NCI-H748 (cell line): ENCODE measurements around the gene DGKB.

Experiments
- DNase-seq: peaks from one replicate; lab custom pipeline; 2025; ENCODE audit not compliant: unreplicated experiment; lab: John Stamatoyannopoulos, UW

DGKB gene

DNA sequence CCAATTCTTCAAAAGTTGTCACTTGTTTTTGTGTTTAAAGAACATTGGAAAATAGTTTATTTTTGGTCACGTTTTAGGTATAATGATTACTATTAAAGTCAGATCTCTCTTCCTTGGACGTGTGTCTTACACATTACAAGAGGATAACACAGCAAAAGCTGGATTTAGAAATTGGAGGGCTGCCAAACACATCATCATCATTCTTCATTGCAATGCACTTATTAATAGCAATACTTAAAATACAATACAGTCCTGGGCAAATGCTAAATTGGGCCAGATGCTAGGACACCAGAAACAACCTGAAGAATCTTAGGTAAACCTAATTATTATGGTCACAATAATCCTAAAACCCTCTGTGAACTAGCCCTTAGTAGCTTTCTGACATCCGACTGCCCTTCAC is 303.6 kb downstream of the DGKB start:
- peak; percentile 8 for DNase-seq

GRCh38 chr7:14596421-14596820 is 306.1 kb downstream of the DGKB start:
- DNase-seq, result no peak

- DNase-seq, result no peak
These were observed 312.3 kb downstream of the DGKB start for GRCh38 chr7:14590206-14590605.

- no peak for DNase-seq
These were observed 317.3 kb downstream of the DGKB start for GRCh38 chr7:14585232-14585631.

GRCh38 chr7:14583518-14583917 is 319.0 kb downstream of the DGKB start:
- DNase-seq, result peak; percentile 68

DNA sequence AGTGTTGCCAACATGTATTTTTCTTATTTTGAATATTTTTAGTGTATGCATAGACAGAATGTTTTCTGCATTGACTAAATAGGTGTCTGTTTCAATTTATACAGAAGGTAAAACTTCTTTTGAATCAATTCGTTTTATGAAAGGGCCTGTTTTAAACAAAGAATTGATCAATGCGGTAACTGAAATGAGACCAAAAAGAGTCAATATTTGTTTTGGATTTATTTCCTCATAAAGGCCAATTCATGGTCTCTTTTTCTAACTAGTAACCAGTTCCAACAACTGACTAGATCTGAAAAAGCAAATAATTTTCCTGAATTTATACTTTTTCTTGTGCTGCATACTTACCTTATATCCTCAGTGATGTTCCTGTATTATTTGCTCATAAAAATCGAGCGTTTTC is 320.5 kb downstream of the DGKB start:
- DNase-seq, result peak; percentile 75

DNA sequence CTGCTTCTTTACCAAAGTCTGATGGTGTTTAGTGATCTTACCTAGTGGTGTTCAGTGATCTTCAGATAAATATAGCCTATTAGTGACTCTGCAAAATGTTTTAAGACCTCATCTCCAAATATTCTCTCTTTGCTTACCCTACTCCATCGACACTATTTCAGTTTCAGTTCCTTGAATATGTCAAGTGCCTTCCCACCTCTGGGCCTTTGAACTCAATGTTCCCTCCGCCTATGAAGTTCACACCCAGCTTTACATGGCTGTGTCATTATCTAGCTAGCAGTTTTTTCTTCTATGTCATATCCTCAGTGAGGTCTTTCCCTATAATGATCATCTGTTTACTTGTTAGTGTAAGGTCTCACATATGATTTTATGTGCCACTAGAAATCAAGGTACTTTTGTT is 322.6 kb downstream of the DGKB start:
- no peak for DNase-seq

GRCh38 chr7:14576578-14576977 is 326.0 kb downstream of the DGKB start:
- DNase-seq, result no peak

- no peak for DNase-seq
These were observed 331.6 kb downstream of the DGKB start for GRCh38 chr7:14570750-14571607.

- DNase-seq, result no peak
These were observed 350.5 kb downstream of the DGKB start for GRCh38 chr7:14552060-14552459.

GRCh38 chr7:14551310-14551709 is 351.2 kb downstream of the DGKB start:
- no peak for DNase-seq

DNA sequence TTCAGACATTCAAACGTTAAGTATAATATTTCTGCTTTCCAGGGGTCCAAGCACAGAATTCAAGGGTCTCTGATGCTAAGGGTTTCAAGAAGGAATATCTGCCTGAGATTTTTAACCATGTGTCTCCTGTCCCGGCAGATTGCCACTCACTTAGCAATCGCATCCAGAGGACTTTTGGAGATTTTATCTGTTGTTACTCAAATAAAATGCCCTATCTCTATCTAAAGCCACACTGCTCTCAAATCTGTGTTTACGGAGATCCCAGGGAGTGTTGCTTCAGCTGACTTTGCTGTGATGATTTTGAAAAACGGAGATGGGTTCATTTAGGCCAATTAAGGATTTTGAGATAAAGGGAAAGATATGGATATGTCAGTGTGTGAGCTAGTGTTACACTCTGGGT is 359.9 kb downstream of the DGKB start:
- no peak for DNase-seq

DNA sequence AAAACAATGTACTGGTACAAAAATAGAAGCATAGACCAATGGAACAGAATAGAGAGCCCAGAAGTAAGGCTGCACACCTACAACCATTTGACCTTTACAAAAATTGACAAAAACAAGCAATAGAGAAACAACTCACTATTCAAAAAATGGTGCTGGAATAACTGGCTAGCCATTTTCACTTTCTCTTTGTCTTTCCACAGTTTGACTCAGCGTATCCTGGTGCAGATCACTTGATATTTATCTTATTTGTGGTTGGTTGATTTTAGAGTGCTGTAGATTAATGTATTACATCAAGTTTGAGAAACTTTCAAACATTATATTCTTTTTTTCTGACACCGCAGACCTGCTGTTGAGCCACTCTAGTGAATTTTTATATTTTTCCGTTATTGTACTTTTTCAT is 381.4 kb downstream of the DGKB start:
- DNase-seq, result no peak

- no peak for DNase-seq
These were observed 392.3 kb downstream of the DGKB start for GRCh38 chr7:14510268-14510667.

DNA sequence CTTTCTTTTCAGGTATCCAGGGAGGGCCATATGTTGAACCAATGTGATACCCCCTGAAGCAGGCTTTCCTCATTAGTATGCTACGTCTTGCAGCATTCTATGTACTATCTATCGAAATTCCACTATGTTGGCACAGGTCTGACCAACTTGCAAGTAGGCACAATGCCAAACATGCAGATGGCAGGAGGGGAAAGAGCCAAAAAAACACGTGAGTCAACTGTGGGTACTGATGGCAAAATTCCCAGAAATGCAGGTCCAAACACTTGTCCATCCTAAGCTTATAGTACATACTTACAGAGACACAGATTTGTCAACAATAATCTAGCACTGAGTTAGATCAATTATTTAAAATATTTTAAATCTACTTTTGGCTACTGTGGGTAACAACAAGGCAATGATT is 394.9 kb downstream of the DGKB start:
- peak; percentile 58 for DNase-seq

DNA sequence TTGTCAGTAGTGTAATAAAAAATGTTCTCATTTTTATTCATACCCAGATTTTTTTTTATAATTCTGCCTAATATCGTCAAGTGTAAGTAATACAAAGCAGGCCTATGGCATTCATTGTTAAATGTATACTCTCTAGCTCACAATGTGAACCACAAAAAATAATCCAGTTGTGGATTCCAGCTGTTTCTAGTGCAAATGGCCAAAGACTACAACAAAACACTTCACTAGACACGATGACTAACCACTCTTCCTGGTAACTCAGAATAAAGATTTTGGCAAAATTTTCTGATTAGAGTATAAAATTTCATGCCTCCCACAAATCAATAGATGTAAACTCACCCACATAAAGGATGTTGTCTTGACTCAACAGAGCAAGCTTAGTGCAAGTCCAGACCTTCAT is 396.6 kb downstream of the DGKB start:
- no peak for DNase-seq

DNA sequence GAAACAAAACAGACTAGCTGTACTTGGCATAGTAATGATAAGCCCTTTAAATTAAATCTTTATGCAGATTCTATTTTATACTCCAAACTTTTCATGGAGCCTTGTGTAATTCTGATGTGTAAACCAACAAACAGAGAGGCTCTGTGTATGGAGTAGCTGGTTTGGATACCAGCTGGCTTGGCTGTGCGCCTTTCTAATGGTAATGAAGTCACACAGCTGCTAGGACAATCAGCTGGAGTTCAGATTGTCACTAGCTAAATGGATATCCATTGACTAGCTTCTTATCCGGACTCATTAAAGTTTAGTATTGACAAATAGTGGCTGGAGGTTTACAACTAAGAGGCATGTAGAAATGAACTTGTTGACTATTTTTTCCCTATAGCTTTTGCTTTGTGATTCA is 398.4 kb downstream of the DGKB start:
- peak; percentile 88 for DNase-seq

DNA sequence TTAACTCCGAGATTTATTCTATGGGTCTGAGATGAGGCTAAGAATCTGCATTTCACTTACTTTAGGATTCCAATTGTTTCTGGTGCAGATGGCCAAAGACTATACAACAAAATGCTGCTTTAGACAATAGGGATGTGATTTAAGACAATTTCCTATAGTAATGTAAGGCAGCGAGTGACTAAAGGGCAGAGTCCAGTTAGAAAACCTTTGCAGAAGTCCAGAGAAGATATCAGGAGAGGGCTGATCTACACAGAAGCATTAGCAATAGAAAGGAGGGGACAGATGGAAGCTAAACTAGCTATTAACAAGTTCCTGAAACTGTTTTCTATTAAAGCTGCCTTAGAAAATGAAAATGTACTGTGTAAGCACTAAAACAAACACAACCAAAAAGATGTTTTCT is 398.9 kb downstream of the DGKB start:
- DNase-seq, result no peak

DNA sequence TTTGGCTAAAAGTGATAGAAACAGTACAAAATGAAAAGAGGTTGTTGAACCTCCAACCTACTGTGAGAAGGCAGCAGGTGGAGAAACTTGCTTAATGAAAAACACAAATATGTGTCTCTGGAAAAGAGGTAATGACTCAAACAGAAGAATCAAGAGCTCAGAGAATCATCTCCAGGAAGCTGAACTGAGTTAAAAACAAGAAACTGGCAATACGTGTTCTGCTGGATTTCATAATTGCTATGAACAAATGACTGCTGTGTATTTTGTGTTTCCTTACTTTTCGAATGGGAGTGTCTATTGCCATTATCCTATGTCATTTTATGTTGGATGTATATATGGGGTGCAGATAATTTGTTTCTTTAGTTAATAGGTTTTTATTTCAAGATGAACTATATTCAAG is 401.1 kb downstream of the DGKB start:
- DNase-seq, result peak; percentile 56

DNA sequence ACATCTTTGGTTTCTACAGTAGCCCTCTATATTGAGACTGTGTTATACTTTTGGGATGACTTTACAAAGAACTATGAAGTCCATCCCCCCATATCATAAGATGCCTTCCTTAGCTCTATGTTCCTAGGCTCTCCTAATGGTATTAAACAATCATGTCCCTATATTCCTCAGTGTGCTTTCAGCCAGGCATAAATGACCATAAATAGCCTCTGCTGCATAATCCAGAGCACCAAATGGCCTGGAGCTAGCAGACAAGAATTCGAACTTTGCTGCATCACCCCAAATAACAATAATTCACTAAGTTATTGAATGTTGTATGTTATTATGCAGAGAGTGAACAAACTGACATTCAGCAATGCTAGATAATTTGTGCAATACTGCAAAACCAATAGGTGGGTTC is 405.2 kb downstream of the DGKB start:
- no peak for DNase-seq

DNA sequence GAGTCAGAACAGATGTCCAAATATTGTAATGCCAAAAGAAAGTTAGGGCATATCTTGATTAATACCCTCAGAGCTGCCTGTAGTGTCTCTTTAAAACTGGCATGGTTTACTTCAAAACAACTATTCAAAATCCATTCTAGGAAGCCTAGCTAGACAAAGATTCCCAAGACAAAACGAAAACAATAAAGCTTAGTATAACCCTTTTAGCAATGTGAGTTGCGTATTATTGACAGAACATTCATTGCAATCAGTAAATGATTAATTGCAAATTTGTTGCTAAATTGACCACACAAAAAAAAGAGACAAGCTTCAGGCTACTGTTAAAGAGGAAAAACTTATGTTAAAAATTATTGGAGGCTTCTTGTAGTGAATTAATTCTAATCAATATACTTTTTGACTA is 406.9 kb downstream of the DGKB start:
- no peak for DNase-seq

GRCh38 chr7:14487701-14488395 is 414.7 kb downstream of the DGKB start:
- DNase-seq, result no peak

GRCh38 chr7:14483663-14484062 is 418.9 kb downstream of the DGKB start:
- no peak for DNase-seq
